Measurements from ENCODE around the gene NCOA3.
"Not testable (repeated sequence)": the region's sequence is repeated elsewhere in the genome, so short reads cannot be mapped to it uniquely, and the experiment has no call there.

Gene NCOA3

DNA sequence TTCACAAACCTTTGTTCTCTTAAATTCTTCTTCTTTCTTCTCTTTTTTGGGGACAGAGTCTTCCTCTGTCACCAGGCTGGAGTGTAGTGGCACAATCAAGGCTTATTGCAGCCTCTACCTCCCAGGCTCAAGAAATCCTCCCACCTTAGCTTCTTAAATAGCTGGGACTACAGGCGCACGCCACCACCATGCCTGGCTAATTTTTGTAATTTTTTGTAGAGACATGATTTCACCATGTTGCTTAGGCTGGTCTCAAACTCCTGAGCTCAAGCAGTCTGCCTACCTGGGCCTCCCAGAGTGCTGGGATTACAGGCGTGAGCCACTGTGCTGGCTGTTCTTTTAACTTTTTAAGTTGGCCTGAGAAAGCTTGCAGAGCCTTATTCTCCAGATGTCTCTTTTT lies 48.0 kb downstream of the NCOA3 start:
- peaks cover 49% of the 10 kb centered on the region for H3K36me3 Mint-ChIP-seq (ENCODE audit: low read depth)
- no peaks in the 10 kb centered on the region for H3K27me3 Mint-ChIP-seq
- H3K4me3 Mint-ChIP-seq = no peak overlapping the region
- peak overlapping the region; percentile 58 for H3K27ac Mint-ChIP-seq
- H3K4me1 Mint-ChIP-seq (ENCODE audit: low read depth) = peaks cover 48% of the 10 kb centered on the region
- H3K9me3 Mint-ChIP-seq = no peaks in the 10 kb centered on the region

DNA sequence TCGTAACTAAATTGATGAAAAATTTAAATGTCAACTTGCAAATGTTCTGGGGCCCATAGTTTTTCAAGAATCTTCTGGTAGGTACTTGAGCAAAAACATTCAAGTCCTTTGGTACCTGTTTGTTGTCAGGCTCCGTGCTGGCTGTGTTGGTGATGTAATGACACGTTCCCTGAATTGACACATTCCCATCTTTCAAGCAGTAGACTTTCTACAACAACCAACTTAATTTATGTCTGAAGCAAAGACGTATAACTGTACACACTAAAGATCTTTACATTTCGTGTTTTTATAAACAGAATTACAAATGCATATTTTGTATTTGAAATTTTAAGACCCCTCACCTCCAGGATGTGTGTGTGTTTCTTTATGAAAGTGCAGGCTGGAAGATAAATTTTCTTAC lies 49.5 kb downstream of the NCOA3 start:
- Mint-ChIP-seq H3K9me3 (no peaks in the 10 kb centered on the region), H3K4me3 (no peak overlapping the region), H3K4me1 (ENCODE audit: low read depth) (peaks cover 41% of the 10 kb centered on the region), H3K27me3 (no peaks in the 10 kb centered on the region), H3K27ac (peak overlapping the region; percentile 26), H3K36me3 (ENCODE audit: low read depth) (peaks cover 46% of the 10 kb centered on the region)

DNA sequence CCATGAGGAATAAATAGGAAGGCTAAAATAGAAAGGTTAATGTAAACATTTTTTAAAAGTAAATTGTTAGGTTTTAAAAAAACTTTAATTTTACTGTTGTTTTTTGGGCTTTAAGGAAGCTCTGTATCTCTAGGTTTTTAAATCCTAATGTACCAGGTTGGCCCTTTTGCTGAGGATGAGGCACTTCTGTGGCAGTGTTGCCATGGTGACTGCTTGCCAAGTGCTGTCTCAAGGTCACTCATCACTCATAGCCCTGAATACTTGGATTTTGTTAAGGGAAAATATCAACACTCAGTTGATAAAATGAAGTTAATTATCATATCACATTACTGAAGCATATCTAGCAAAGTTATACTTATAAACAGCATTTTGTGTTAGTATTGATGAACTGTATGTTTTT lies 50.2 kb downstream of the NCOA3 start:
- Mint-ChIP-seq H3K4me3 (no peak overlapping the region), H3K4me1 (ENCODE audit: low read depth) (peaks cover 43% of the 10 kb centered on the region), H3K27me3 (no peaks in the 10 kb centered on the region), H3K36me3 (ENCODE audit: low read depth) (peaks cover 41% of the 10 kb centered on the region), H3K9me3 (no peaks in the 10 kb centered on the region), H3K27ac (peak overlapping the region; percentile 40)

DNA sequence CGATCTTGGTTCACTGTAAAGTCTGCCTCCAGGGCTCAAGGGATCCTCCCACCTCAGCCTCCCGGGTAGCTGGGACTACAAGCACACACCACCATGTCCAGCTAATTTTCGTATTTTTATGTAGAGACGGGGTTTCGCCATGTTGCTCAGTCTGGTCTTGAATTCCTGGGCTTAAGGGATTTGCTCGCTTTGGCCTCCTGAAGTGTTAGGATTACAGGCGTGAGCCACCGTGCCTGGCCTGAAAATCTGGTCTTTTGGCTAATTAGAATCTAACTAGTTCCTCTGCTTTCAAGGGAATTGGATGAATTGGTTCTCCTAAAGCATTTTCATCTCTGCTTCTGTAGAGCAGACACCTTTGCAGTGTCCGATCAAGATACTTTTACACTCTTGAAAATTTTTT lies 51.3 kb downstream of the NCOA3 start:
- Mint-ChIP-seq H3K27ac (no peak overlapping the region), H3K4me1 (ENCODE audit: low read depth) (peaks cover 54% of the 10 kb centered on the region), H3K36me3 (ENCODE audit: low read depth) (peaks cover 44% of the 10 kb centered on the region), H3K27me3 (no peaks in the 10 kb centered on the region), H3K9me3 (no peaks in the 10 kb centered on the region), H3K4me3 (no peak overlapping the region)

DNA sequence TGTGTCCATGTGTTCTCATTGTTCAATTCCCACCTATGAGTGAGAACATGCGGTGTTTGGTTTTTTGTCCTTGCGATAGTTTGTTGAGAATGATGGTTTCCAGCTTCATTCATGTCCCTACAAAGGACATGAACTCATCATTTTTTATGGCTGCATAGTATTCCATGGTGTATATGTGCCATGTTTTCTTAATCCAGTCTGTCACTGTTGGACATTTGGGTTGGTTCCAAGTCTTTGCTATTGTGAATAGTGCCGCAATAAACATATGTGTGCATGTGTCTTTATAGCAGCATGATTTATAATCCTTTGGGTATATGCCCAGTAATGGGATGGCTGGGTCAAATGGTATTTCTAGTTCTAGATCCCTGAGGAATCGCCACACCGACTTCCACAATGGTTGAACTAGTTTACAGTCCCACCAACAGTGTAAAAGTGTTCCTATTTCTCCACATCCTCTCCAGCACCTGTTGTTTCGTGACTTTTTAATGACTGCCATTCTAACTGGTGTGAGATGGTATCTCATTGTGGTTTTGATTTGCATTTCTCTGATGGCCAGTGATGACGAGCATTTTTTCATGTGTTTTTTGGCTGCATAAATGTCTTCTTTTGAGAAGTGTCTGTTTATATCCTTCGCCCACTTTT lies 52.0 kb downstream of the NCOA3 start:
- Mint-ChIP-seq H3K4me1 (ENCODE audit: low read depth) (peaks cover 59% of the 10 kb centered on the region), H3K36me3 (ENCODE audit: low read depth) (peaks cover 48% of the 10 kb centered on the region)
- not testable (repeated sequence) for H3K27ac Mint-ChIP-seq

DNA sequence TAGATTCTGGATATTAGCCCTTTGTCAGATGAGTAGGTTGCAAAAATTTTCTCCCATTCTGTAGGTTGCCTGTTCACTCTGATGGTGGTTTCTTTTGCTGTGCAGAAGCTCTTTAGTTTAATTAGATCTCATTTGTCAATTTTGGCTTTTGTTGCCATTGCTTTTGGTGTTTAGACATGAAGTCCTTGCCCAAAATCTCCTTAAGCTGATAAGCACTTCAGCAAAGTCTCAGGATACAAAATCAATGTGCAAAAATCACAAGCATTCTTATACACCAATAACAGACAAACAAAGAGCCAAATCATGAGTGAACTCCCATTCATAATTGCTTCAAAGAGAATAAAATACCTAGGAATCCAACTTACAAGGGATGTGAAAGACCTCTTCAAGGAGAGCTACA lies 52.6 kb downstream of the NCOA3 start:
- peaks cover 50% of the 10 kb centered on the region for H3K36me3 Mint-ChIP-seq (ENCODE audit: low read depth)
- not testable (repeated sequence) for H3K27ac Mint-ChIP-seq, H3K9me3 Mint-ChIP-seq

More for the DNA sequence above, 52.0 kb downstream of the NCOA3 start:
- H3K9me3 Mint-ChIP-seq, H3K27me3 Mint-ChIP-seq, H3K4me3 Mint-ChIP-seq: not testable (repeated sequence)

DNA sequence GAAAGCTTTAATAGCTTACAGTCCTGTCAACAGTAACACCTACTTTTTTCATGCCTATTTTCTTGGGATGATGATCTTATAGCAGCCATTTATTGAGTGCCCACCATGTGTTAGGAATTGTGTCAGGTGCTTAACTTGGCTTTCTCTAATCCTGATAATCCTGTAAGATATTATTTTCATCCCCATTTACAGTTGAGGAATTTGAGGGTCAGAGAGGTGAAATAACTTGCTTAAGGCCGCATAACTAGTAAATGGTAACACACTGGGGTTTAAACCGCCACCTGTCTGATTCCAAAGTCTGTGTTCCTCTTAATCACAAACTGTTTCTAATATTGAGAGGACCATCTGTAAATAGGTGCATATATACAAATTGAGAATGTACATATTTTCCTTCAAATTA lies 55.5 kb downstream of the NCOA3 start:
- Mint-ChIP-seq H3K4me1 (ENCODE audit: low read depth) (peaks cover 64% of the 10 kb centered on the region), H3K36me3 (ENCODE audit: low read depth) (peaks cover 41% of the 10 kb centered on the region), H3K9me3 (no peaks in the 10 kb centered on the region), H3K4me3 (no peak overlapping the region), H3K27ac (no peak overlapping the region), H3K27me3 (no peaks in the 10 kb centered on the region)

More for the DNA sequence above, 52.6 kb downstream of the NCOA3 start:
- H3K27me3 Mint-ChIP-seq, H3K4me3 Mint-ChIP-seq: not testable (repeated sequence)
- H3K4me1 Mint-ChIP-seq (ENCODE audit: low read depth) = peaks cover 61% of the 10 kb centered on the region

DNA sequence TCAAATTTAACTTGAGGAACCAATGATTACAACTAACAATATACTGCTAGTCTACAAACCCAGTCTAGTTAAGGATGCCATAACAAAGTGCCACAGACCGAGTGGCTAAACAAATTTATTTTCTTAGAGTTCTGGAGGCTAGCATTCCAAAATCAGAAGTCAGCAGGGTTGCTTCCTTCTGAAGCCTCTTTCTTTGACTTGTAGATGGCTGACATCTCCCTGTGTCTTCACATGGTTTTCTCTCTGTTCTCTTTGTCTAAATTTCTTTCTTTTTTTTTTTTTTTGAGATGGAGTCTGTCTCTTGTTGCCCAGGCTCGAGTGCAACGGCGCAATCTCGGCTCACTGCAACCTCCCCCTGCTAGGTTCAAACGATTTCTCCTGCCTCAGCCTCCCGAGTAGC lies 56.1 kb downstream of the NCOA3 start:
- Mint-ChIP-seq H3K36me3 (ENCODE audit: low read depth) (peaks cover 41% of the 10 kb centered on the region), H3K4me3 (no peak overlapping the region), H3K9me3 (no peaks in the 10 kb centered on the region), H3K27me3 (no peaks in the 10 kb centered on the region), H3K27ac (no peak overlapping the region), H3K4me1 (ENCODE audit: low read depth) (peaks cover 66% of the 10 kb centered on the region)

DNA sequence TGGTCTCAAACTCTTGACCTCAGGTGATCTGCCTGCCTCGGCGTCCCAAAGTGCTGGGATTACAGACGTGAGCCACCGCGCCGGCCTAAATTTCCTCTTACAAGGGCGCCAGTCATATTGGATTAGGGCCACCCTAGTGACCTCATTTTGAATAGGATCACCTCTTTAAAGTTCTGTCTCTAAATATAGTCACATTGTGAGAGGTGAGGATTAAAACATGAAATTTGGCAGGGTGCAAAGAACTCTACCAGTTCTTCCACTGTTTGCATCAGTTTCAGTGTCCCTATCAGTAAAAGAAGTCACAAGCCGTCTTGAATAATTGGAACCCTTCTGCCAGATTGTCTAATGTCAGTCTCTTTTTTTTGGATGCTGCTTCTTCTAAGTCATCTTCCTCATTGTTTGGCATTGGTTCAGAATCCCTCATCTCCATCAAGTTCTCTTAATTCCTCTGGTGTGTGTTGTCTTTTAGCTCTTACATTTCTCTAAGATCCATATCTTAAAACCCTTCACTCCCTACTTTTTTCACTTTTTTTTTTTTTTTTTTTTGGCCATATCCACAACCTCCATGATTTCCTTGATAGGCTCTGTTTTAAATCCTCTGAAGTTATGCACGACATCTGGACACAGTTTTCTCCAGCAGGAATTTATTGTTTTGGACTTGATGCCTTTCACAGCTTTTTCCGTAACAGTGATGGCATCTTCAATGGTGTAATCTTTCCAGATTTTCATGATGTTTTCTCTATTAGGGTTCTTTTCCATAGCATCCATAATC lies 56.8 kb downstream of the NCOA3 start:
- Mint-ChIP-seq H3K4me1 (ENCODE audit: low read depth) (peaks cover 73% of the 10 kb centered on the region), H3K27ac (no peak overlapping the region), H3K4me3 (no peak overlapping the region)

DNA sequence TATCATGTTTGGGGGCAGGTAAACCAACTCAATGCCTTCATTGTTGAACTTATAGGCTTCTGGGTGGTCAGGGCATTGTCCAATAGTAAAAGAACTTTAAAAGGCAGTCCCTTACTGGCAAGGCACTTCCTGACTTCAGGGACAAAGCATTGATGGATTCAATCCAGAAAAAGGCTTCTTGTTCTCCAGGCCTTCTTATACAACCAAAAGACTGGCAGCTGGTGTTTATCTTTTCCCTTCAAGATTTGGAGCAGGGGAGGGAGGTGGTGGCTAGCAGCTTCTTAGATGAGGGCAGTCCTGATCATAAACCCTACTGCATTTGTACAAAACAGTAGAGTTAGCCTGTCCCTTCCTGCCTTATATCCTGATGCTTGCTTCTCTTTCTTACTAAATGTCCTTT lies 57.5 kb downstream of the NCOA3 start:
- Mint-ChIP-seq H3K36me3 (ENCODE audit: low read depth) (peaks cover 40% of the 10 kb centered on the region), H3K4me1 (ENCODE audit: low read depth) (peaks cover 77% of the 10 kb centered on the region), H3K4me3 (no peak overlapping the region), H3K27ac (no peak overlapping the region), H3K27me3 (no peaks in the 10 kb centered on the region), H3K9me3 (no peaks in the 10 kb centered on the region)

More for the DNA sequence above, 56.8 kb downstream of the NCOA3 start:
- H3K9me3 Mint-ChIP-seq = no peaks in the 10 kb centered on the region
- H3K36me3 Mint-ChIP-seq (ENCODE audit: low read depth) = peaks cover 38% of the 10 kb centered on the region
- H3K27me3 Mint-ChIP-seq = no peaks in the 10 kb centered on the region

DNA sequence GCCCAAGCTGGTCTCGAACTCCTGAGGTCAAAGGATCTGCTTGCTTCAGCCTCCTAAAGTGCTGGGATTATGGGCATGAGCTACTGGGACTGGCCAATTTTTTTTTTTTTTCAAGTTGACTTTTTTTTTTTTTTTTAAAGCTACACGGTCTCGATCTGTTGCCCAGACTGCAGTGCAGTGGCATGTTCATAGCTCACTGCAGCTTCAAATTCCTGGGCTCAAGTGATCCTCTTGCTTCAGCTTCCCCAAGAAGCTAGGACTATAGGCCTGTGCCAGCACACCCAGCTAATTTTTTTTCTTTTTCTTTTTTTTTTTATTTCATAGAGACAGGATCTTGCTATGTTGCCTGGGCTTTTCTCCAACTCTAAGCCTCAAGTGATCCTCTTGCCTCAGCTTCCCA lies 59.5 kb downstream of the NCOA3 start:
- Mint-ChIP-seq H3K4me3 (no peak overlapping the region), H3K36me3 (ENCODE audit: low read depth) (peaks cover 36% of the 10 kb centered on the region), H3K27me3 (no peaks in the 10 kb centered on the region), H3K27ac (peak overlapping the region; percentile 40), H3K4me1 (ENCODE audit: low read depth) (peaks cover 89% of the 10 kb centered on the region), H3K9me3 (no peaks in the 10 kb centered on the region)

DNA sequence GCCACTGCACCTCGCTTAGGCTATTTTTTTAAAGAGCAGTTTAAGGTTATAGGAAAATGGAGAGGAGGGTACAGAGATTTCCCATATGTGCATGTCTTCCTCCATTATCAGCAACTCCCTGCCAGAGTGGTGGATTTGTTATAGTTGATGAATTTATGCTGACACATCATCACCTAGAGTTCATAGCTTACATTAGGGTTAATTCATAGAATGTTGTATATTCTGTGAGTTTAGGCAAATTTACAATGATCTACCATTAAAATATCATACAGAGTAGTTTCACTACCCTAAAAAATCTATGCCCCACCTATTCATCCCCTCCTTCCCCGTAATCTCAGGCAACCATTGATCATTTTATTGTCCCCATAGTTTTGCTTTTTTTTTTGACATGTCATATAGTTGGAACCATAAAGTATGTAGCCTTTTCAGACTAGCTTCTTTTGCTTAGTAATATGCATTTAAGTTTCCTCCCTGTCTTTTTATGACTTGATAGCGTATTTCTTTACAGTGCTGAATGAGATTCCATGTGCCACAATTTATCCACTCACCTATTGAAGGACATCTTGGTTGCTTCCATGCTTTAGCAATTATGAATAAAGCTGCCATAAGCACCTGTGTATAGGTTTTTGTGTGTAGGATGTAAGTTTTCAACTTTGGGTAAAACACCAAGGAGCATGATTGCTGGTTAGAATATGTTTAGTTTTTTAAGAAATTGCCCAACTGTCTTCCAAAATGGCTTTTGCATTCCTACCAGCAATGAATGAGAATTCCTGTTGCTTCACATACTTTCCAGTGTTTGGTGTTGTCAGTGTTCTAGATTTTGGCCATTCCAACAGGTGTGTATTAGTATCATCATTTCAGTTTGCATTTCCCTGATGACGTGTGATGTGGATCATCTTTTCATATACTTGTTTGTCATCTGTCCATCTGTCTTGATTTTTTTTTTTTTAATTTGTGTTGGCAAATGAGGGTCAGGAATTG lies 60.2 kb downstream of the NCOA3 start:
- peaks cover 87% of the 10 kb centered on the region for H3K4me1 Mint-ChIP-seq (ENCODE audit: low read depth)
- peak overlapping the region; percentile 49 for H3K27ac Mint-ChIP-seq
- H3K9me3 Mint-ChIP-seq = no peaks in the 10 kb centered on the region

DNA sequence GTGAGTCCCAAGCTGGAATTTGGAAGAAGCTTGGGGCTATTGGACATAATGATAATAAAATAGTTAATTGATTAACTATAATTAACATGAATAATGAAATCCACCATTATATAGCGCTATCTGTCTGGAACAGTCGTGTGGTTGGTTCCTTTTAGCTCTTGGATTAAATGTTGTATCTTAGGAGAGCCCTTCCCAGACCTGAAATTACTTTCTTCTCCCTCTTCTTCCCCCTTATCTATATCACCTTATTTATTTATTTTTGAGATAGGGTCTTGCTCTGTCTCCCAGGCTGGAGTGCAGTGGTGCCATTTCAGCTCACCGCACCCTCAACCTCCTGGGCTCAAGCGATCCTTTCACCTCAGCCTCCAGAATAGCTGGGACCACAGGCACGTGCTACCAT lies 64.6 kb downstream of the NCOA3 start:
- Mint-ChIP-seq H3K27me3 (no peaks in the 10 kb centered on the region), H3K9me3 (no peaks in the 10 kb centered on the region), H3K27ac (no peak overlapping the region), H3K4me1 (ENCODE audit: low read depth) (peaks cover 80% of the 10 kb centered on the region), H3K36me3 (ENCODE audit: low read depth) (peaks cover 52% of the 10 kb centered on the region), H3K4me3 (no peak overlapping the region)

More for the DNA sequence above, 60.2 kb downstream of the NCOA3 start:
- Mint-ChIP-seq H3K27me3 (no peaks in the 10 kb centered on the region), H3K36me3 (ENCODE audit: low read depth) (peaks cover 40% of the 10 kb centered on the region), H3K4me3 (no peak overlapping the region)

DNA sequence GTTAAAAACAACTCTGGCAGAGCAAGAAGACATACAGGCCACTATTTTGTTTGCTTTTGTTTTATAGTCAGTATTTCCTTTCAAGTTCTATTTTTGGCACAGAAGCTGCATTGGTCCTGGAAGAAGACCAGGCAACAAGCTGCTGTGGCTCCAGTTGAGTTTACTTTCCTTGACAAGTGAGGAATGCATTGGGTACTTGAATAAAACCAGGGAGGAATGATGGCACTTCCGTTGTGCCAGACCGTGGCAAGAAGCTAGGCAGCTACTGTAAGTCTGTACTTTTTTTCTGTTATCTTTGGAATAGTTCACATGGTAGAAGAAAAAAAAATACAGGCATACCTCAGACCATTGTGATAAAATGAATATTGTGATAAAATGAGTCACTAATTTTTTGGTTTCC lies 66.3 kb downstream of the NCOA3 start:
- Mint-ChIP-seq H3K9me3 (no peaks in the 10 kb centered on the region), H3K36me3 (ENCODE audit: low read depth) (peaks cover 55% of the 10 kb centered on the region), H3K4me3 (no peak overlapping the region), H3K27ac (peak overlapping the region; percentile 78), H3K4me1 (ENCODE audit: low read depth) (peaks cover 81% of the 10 kb centered on the region), H3K27me3 (no peaks in the 10 kb centered on the region)
